Endothelial cell of umbilical vein (primary cell): Measurements from ENCODE around the gene CNNM2. TPM values are rescaled to one million over a fixed set of nuclear protein-coding genes. Genes with fewer than 3 reads are reported as not detected.

Source experiments
- BruUV-seq: library from RNA; stranded (reverse); fragments of 400-500 nt; replicated peaks from 2 replicates; lab custom pipeline; 2021; lab: Mats Ljungman, UMichigan
- CTCF ChIA-PET: fragments of 300-600, 350-600 bp; sonication (Branson Sonifier 250); formaldehyde crosslinking; loops from one replicate; lab custom pipeline; 2021; ENCODE audit warnings: antibody characterized with exemption, inconsistent platforms; lab: Charles Lee
- POLR2A ChIA-PET: fragments of 300-600, 350-600 bp; sonication (Branson Sonifier 250); formaldehyde crosslinking; loops from one replicate; lab custom pipeline; 2021; ENCODE audit warnings: antibody characterized with exemption, inconsistent platforms; lab: Charles Lee
- DNase-seq: peaks from one replicate; pipeline ENCODE4 v3.0.0-alpha.2; 2011; ENCODE audit warnings: low read depth, low spot score
- FAIRE-seq: peaks from 2 replicates; lab custom pipeline; 2011; peaks lifted over from hg19 to GRCh38; lab: Jason Lieb, UNC
- H2AFZ ChIP-seq: 2 replicates; pipeline ENCODE4 v1.6.0; 2012; ENCODE audit warnings: low read depth, low read length, control low read depth, inconsistent platforms
- H3K27ac ChIP-seq: 2 replicates; pipeline ENCODE4 v1.5.1; 2011; ENCODE audit warnings: low read depth, mild to moderate bottlenecking, control low read depth, low read length, moderate library complexity; ENCODE audit not compliant: insufficient read depth
- H3K27me3 ChIP-seq, 2 experiments: 2 replicates each; pipeline versions ENCODE4 v1.6.0 to v1.6.1; 2011; ENCODE audit warnings: low read length in 2 of 2, mixed read lengths in 1 of 2; ENCODE audit not compliant: control insufficient read depth in 2 of 2, insufficient read depth in 2 of 2
- H3K36me3 ChIP-seq, 2 experiments: 2 replicates in 1 of 2; 3 replicates in 1 of 2; pipeline ENCODE4 v1.5.1; 2011; ENCODE audit warnings: low read length in 2 of 2, mild to moderate bottlenecking in 1 of 2, moderate library complexity in 1 of 2; ENCODE audit not compliant: control insufficient read depth in 2 of 2, insufficient read depth in 2 of 2; ENCODE audit errors: extremely low read depth in 1 of 2
- H3K4me1 ChIP-seq: 3 replicates; pipeline ENCODE4 v1.5.1; 2011; ENCODE audit warnings: mild to moderate bottlenecking, low read length; ENCODE audit not compliant: control insufficient read depth, insufficient read depth; ENCODE audit errors: extremely low read depth
- H3K4me2 ChIP-seq: 2 replicates; pipeline ENCODE4 v1.6.1; 2011; ENCODE audit warnings: low read length, control low read depth, mixed read lengths; ENCODE audit not compliant: insufficient read depth
- H3K4me3 ChIP-seq, 3 experiments: fragments of 200-600 bp in 1 of 3; sonication (generic), shearing (Covaris generic) in 1 of 3; replicated peaks in 1 of 3; 2 replicates each; pipeline ENCODE4 v1.5.1; 2011 to 2016; ENCODE audit warnings: control low read depth in 3 of 3, low read length in 3 of 3, mild to moderate bottlenecking in 2 of 3, inconsistent platforms in 1 of 3, low read depth in 1 of 3, moderate library complexity in 1 of 3; ENCODE audit not compliant: insufficient read depth in 1 of 3
- H3K79me2 ChIP-seq: 2 replicates; pipeline ENCODE4 v1.6.0; 2012; ENCODE audit warnings: low read length, inconsistent platforms; ENCODE audit not compliant: control insufficient read depth, insufficient read depth
- H3K9ac ChIP-seq: replicated peaks from 2 replicates; pipeline ENCODE3; 2011; ENCODE audit warnings: low read length, control low read depth; ENCODE audit not compliant: insufficient read depth; ENCODE audit errors: extremely low read depth
- H3K9me1 ChIP-seq: replicated peaks from 3 replicates; pipeline ENCODE4 v1.6.0; 2011; ENCODE audit warnings: mild to moderate bottlenecking, low read length; ENCODE audit not compliant: control insufficient read depth, insufficient read depth; ENCODE audit errors: extremely low read depth
- H3K9me3 ChIP-seq: replicated peaks from 2 replicates; pipeline ENCODE4 v1.5.1; 2012; ENCODE audit warnings: low read length, inconsistent platforms; ENCODE audit not compliant: control insufficient read depth, insufficient read depth
- H4K20me1 ChIP-seq: replicated peaks from 2 replicates; pipeline ENCODE3; 2011; ENCODE audit warnings: mild to moderate bottlenecking, low read length; ENCODE audit not compliant: control insufficient read depth, insufficient read depth; ENCODE audit errors: extremely low read depth
- CTCF ChIP-seq, 2 donors: IDR thresholded peaks; 1 replicate in 1 of 2; 2 replicates in 1 of 2; pipeline ENCODE4 v1.5.1; 2011; ENCODE audit warnings: low read length in 2 of 2, mild to moderate bottlenecking in 2 of 2, moderate library complexity in 2 of 2, control low read depth in 1 of 2, inconsistent platforms in 1 of 2, low read depth in 1 of 2; ENCODE audit not compliant: insufficient read depth in 1 of 2; ENCODE audit errors: extremely low read depth in 1 of 2
- EZH2 ChIP-seq: IDR thresholded peaks from 2 replicates; pipeline ENCODE4 v1.6.1; 2012; ENCODE audit warnings: borderline replicate concordance, low read depth, mild to moderate bottlenecking, moderate library complexity, low read length, inconsistent platforms; ENCODE audit not compliant: severe bottlenecking
- FOS ChIP-seq: IDR thresholded peaks from 2 replicates; pipeline ENCODE4 v1.6.1; 2011; ENCODE audit warnings: mild to moderate bottlenecking, low read length, moderate library complexity, borderline replicate concordance; ENCODE audit not compliant: insufficient read depth
- GATA2 ChIP-seq: IDR thresholded peaks from 2 replicates; pipeline ENCODE4 v1.7.0; 2011; ENCODE audit warnings: low read depth, mild to moderate bottlenecking, moderate library complexity, mixed read lengths, low read length; ENCODE audit not compliant: insufficient read length, insufficient read depth
- JUN ChIP-seq: IDR thresholded peaks from 2 replicates; pipeline ENCODE4 v1.6.1; 2011; ENCODE audit warnings: borderline replicate concordance, low read depth; ENCODE audit not compliant: insufficient read length, insufficient read depth
- MAX ChIP-seq: IDR thresholded peaks from 2 replicates; pipeline ENCODE4 v1.6.1; 2011; ENCODE audit not compliant: insufficient read depth, insufficient read length
- MYC ChIP-seq: IDR thresholded peaks from one replicate; pipeline ENCODE4 v1.6.1; 2011; ENCODE audit warnings: mild to moderate bottlenecking, low read depth, low read length
- POLR2A ChIP-seq: IDR thresholded peaks from 2 replicates; pipeline ENCODE4 v1.6.1; 2012; ENCODE audit warnings: low read depth, mild to moderate bottlenecking, control low read depth, low read length
- POLR2AphosphoS5 ChIP-seq: IDR thresholded peaks from 2 replicates; pipeline ENCODE4 v1.6.1; 2012; ENCODE audit warnings: low read depth, mild to moderate bottlenecking, control low read depth, low read length, moderate library complexity; ENCODE audit not compliant: insufficient read depth
- dilution Hi-C: fragments of 300-500 bp; cut with MboI; formaldehyde crosslinking; loops from one replicate; pipeline ENCODE4 v1.15.0; 2019; ENCODE audit warnings: low sequenced_read_pairs; ENCODE audit not compliant: extremely low pct_ligation_motif_present
- intact Hi-C: fragments of 100-400 bp; cut with micrococcal nuclease; formaldehyde crosslinking; loops from one replicate; pipeline ENCODE4 v1.10.0; 2022
- polyA plus RNA-seq, 4 experiments: library from polyadenylated mRNA; depleted of rRNA in 3 of 4; stranded (reverse) in 3 of 4; unstranded in 1 of 4; fragments of >200 nt; gene quantifications; 2 replicates each; pipeline versions ENCODE4 v1.2.1 to v1.2.3, GENCODE V29; 2011 to 2012; ENCODE audit warnings: missing spikeins in 1 of 4
- total RNA-seq: library from RNA; stranded (reverse); gene quantifications from 2 replicates; pipeline ENCODE4 v1.2.3, GENCODE V29; 2021

The CNNM2 gene
- total and polyA plus RNA-seq, 2 donors (not counting 3 experiments of a cell fraction or from before 2014, with no cell fraction given) = 1.9 to 3.0 TPM

GRCh38 chr10:103100620-103101019, 182.5 kb downstream of the CNNM2 start:
- dilution Hi-C loops (no loop called here), intact Hi-C loops (no loop called here)
- Histone ChIP-seq H3K27me3 (no peaks in the 10 kb centered on the region), H3K79me2 (no peaks in the 10 kb centered on the region), H3K9me3 (no peaks in the 10 kb centered on the region), H3K4me2 (no peak overlapping the region), H3K9me1 (no peaks in the 10 kb centered on the region), H4K20me1 (no peaks in the 10 kb centered on the region), H3K27ac (no peak overlapping the region), H3K4me1 (no peaks in the 10 kb centered on the region), H3K36me3 (peaks cover 10 to 34% of the 10 kb centered on the region in 2 experiments), H3K4me3 (no peak overlapping the region), H3K9ac (no peak overlapping the region), H2AFZ (no peak overlapping the region)
- FAIRE-seq = peak; percentile 12
- no TSS peak for BruUV-seq
- ChIA-PET POLR2A (no interaction called here), CTCF (interaction anchor here (1.3 to 9.7 kb wide), 3 partner anchors 10 to 143 kb away, joined by 3 to 87 read pairs (median 9); no protein-coding TSS in a partner anchor)
- no peak for DNase-seq
- TF ChIP-seq MAX (no peak), GATA2 (no peak), POLR2A (no peak), JUN (no peak), CTCF (IDR thresholded peaks at IDR 0.05; ENCODE audit: extremely low read depth in 1 of 2, insufficient read depth in 1 of 2, low read depth in 1 of 2, low read length in 2 of 2) (no peak), FOS (no peak), MYC (no peak), EZH2 (no peak), POLR2AphosphoS5 (no peak)
